OCI-LY7 (cell line): ENCODE data around the gene SLC7A11.

Experiments used
- EZH2phosphoT487 ChIP-seq: fragments of 200-600 bp; sonication (generic); IDR thresholded peaks from 2 replicates; pipeline ENCODE4 v1.6.1; 2018; ENCODE audit warnings: low read depth, borderline replicate concordance, mild to moderate bottlenecking, mixed run types, antibody characterized with exemption, low read length, moderate library complexity, mixed read lengths
- TF ChIP-seq, protein P1 (sequence below): fragments of 200-600 bp; sonication (generic); conservative IDR thresholded peaks from 2 replicates; pipeline ENCODE4 v1.5.1; 2014; ENCODE audit warnings: mild to moderate bottlenecking, antibody characterized with exemption, low read length, moderate library complexity, mixed read lengths

DNA sequence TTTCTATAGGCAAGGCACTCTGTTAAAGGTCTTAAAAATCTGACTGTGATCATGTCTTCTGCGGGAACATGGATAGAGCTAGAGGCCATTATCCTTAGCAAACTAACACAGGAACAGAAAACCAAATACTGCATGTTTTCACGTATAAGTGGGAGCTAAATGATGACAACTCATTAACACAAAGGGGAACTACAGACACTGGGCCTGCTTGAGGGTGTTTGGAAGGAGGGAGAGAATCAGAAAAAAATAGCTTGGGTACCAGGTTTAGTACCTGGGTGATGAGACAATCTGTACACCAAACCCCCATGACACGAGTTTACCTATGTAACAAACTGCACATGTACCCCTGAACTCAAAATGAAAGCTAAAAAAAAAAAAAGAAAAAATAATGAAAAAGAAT lies 12.1 kb downstream of the SLC7A11 start:
- TF ChIP-seq, protein P1, sequence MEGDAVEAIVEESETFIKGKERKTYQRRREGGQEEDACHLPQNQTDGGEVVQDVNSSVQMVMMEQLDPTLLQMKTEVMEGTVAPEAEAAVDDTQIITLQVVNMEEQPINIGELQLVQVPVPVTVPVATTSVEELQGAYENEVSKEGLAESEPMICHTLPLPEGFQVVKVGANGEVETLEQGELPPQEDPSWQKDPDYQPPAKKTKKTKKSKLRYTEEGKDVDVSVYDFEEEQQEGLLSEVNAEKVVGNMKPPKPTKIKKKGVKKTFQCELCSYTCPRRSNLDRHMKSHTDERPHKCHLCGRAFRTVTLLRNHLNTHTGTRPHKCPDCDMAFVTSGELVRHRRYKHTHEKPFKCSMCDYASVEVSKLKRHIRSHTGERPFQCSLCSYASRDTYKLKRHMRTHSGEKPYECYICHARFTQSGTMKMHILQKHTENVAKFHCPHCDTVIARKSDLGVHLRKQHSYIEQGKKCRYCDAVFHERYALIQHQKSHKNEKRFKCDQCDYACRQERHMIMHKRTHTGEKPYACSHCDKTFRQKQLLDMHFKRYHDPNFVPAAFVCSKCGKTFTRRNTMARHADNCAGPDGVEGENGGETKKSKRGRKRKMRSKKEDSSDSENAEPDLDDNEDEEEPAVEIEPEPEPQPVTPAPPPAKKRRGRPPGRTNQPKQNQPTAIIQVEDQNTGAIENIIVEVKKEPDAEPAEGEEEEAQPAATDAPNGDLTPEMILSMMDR, result no peak
- TF ChIP-seq EZH2phosphoT487, result no peak
